ENCODE results near the gene CEMIP. TPM values are rescaled to one million over a fixed set of nuclear protein-coding genes. Genes with fewer than 3 reads are reported as not detected.
A peak's percentile ranks its signal among the peaks of the same experiment; 100 is the strongest.

The CEMIP gene
- total and polyA plus RNA-seq, 8 donors = 12.4 to 31.8 (median 27.4) TPM

DNA sequence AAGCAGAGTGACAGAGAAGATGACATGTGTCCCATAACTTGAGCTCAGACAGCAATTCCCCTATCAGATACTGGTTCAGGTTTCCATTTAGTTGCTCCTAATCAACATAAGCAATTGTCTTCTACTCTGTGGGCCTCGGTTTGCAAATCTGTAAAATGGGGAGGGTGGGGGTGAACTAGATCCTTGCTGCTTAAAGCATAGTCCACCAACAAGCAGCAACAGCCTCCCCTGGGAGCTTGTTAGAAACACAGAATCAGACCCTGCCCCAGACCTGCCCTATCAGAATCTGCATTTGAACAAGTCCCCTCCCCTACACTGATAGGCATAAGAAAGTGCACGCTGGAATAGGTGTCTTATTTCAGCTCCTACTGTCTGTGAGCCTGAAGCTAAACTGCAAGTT is 87.8 kb downstream of the CEMIP start:
- H3K4me1 ChIP-seq = no peaks in the 10 kb centered on the region
- no peaks in the 10 kb centered on the region for H3K9me3 ChIP-seq
- DNase-seq (no peak), ATAC-seq (no peak)
- no peak overlapping the region for H3K4me3 ChIP-seq
- H3K36me3 ChIP-seq = no peaks in the 10 kb centered on the region
- no peak overlapping the region for H3K27ac ChIP-seq
- intact Hi-C loops (cut with DNase I) = no loop called here
- TF ChIP-seq, protein P1, sequence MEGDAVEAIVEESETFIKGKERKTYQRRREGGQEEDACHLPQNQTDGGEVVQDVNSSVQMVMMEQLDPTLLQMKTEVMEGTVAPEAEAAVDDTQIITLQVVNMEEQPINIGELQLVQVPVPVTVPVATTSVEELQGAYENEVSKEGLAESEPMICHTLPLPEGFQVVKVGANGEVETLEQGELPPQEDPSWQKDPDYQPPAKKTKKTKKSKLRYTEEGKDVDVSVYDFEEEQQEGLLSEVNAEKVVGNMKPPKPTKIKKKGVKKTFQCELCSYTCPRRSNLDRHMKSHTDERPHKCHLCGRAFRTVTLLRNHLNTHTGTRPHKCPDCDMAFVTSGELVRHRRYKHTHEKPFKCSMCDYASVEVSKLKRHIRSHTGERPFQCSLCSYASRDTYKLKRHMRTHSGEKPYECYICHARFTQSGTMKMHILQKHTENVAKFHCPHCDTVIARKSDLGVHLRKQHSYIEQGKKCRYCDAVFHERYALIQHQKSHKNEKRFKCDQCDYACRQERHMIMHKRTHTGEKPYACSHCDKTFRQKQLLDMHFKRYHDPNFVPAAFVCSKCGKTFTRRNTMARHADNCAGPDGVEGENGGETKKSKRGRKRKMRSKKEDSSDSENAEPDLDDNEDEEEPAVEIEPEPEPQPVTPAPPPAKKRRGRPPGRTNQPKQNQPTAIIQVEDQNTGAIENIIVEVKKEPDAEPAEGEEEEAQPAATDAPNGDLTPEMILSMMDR (IDR thresholded peaks at IDR 0.05) = no peak
- H3K27me3 ChIP-seq = no peaks in the 10 kb centered on the region

DNA sequence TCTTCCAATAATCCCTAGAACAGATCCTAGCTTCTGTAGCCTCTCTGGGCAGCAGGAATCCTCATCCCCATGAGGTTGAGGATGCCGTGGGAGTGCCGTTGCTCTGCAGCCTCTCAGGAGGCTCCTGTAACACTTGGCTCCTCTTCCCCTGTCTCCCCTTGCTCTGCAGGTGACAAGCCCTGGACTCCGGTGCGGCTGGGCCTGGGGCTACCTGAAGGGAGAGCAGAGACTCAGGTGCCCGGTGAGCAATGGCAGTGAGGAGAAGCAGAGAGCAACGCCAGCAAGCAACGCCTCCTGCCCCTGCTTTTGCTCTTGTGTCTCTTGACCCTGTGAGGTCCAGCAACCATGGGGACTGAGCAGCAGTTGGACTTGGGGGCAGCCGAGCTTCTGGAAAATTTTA is 91.2 kb downstream of the CEMIP start:
- H3K36me3 ChIP-seq = no peaks in the 10 kb centered on the region
- no peaks in the 10 kb centered on the region for H3K4me1 ChIP-seq
- H3K27me3 ChIP-seq = no peaks in the 10 kb centered on the region
- DNase-seq (no peak), ATAC-seq (no peak)
- no peak overlapping the region for H3K27ac ChIP-seq
- no peak overlapping the region for H3K4me3 ChIP-seq
- intact Hi-C loops (cut with DNase I) = no loop called here
- no peaks in the 10 kb centered on the region for H3K9me3 ChIP-seq
- TF ChIP-seq, protein P1 (IDR thresholded peaks at IDR 0.05) = no peak

DNA sequence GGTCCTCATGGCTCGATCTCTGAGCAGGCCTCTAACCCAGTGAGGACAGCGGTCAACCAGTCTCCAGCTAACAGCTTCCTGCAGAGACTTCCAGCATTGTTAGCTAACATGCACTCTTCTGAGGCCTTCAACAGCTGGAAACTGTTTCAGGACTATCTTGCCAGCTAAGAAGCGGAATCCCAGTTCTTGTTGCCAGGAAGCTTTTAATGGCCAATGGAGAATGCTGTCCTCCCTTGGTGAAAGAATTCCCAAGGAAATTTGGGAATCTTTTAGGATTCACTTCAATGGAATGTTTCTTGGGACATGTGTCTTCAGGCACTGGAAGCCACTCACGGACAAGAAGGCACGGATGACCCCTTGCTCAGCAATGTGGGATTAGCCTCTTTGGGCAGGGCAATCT is 91.7 kb downstream of the CEMIP start:
- ATAC-seq (peak; percentile 33), DNase-seq (peak in 2 of 4 donors; percentile 53 to 67)
- intact Hi-C loops (cut with DNase I) = no loop called here
- H3K27ac ChIP-seq = no peak overlapping the region
- H3K4me3 ChIP-seq = no peak overlapping the region
- no peaks in the 10 kb centered on the region for H3K27me3 ChIP-seq
- H3K9me3 ChIP-seq = no peaks in the 10 kb centered on the region
- TF ChIP-seq, protein P1 (IDR thresholded peaks at IDR 0.05) = no peak
- H3K36me3 ChIP-seq = peaks cover 0 to 5% of the 10 kb centered on the region in 2 donors
- no peaks in the 10 kb centered on the region for H3K4me1 ChIP-seq

GRCh38 chr15:80871858-80872257 is 92.7 kb downstream of the CEMIP start:
- H3K4me3 ChIP-seq = no peak overlapping the region
- no peaks in the 10 kb centered on the region for H3K27me3 ChIP-seq
- TF ChIP-seq, protein P1 (IDR thresholded peaks at IDR 0.05) = no peak
- H3K27ac ChIP-seq = no peak overlapping the region
- DNase-seq (no peak), ATAC-seq (no peak)
- intact Hi-C loops (cut with DNase I) = no loop called here
- H3K36me3 ChIP-seq = peaks cover 0 to 7% of the 10 kb centered on the region in 2 donors
- H3K4me1 ChIP-seq = no peaks in the 10 kb centered on the region
- no peaks in the 10 kb centered on the region for H3K9me3 ChIP-seq

DNA sequence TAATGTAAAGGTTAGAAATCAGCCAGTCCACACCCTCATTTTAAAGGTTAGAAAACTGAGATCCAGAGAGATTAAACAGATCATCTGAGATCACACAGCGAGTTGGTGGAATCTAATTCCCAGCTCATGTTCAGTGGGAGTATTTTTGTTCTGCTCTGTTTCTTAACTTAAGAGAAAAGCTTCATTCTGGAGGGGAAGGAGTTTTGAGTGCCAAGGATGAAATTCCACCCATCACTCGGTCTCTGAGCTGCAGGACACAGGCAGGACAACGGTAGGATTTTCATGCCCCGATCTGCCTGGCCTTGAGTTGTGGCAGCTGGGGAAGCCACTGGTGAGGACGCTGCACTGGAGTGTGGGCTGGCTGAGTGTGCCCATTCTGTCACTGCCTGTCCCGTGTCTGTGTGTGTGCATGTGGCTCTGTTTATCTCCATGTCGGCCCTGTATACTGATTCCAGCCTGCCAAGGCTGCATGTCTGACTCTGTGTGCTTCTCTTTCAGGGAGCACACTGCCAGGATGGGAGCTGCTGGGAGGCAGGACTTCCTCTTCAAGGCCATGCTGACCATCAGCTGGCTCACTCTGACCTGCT is 94.3 kb downstream of the CEMIP start:
- TF ChIP-seq, protein P1 (IDR thresholded peaks at IDR 0.05) = no peak
- Histone ChIP-seq H3K27ac (no peak overlapping the region), H3K9me3 (no peaks in the 10 kb centered on the region), H3K4me3 (no peak overlapping the region), H3K27me3 (no peaks in the 10 kb centered on the region), H3K36me3 (peaks cover 0 to 7% of the 10 kb centered on the region in 2 donors), H3K4me1 (no peaks in the 10 kb centered on the region)
- intact Hi-C loops (cut with DNase I) = no loop called here
- DNase-seq = no peak
- ATAC-seq = no peak

All from left lung (tissue), 10 donors.